ENCODE measurements around the gene CECR2.

GRCh38 chr22:17430412-17430811 lies 61.2 kb downstream of the CECR2 start:
- no peak for TF ChIP-seq POLR2A (IDR thresholded peaks at IDR 0.05; ENCODE audit: low read depth, low read length)
- no peak for TF ChIP-seq POLR2AphosphoS5 (IDR thresholded peaks at IDR 0.05; ENCODE audit: low read depth, low read length)
- TF ChIP-seq TAF1 (IDR thresholded peaks at IDR 0.05; ENCODE audit: low read depth, low read length), result no peak
- no peak for TF ChIP-seq SPI1 (IDR thresholded peaks at IDR 0.05; ENCODE audit: low read depth, low read length)
